K562 (cell line): Measurements from ENCODE around the gene INHA.

Experiments used
- FOXA3 ChIP-seq, 2 experiments: fragments of 450-650 bp in 1 of 2; sonication (generic) in 1 of 2; formaldehyde crosslinking; IDR thresholded peaks in 1 of 2; conservative IDR thresholded peaks in 1 of 2; 2 replicates each; pipeline versions ENCODE4 v1.4.0 to v1.8.0; 2020 to 2022; ENCODE audit warnings: mild to moderate bottlenecking in 2 of 2, missing genetic modification reagents in 1 of 2
- GABPB1 ChIP-seq: sonication (generic); formaldehyde crosslinking; IDR thresholded peaks from 2 replicates; pipeline ENCODE4 v1.8.0; 2022; ENCODE audit warnings: mild to moderate bottlenecking, missing genetic modification reagents
- KDM5B ChIP-seq: fragments of 200-600 bp; sonication (generic); IDR thresholded peaks from 2 replicates; pipeline ENCODE4 v1.6.1; 2012; ENCODE audit warnings: low read depth, mild to moderate bottlenecking, moderate library complexity, low read length, control low read depth, inconsistent platforms; ENCODE audit not compliant: insufficient replicate concordance
- RB1 ChIP-seq: fragments of 450-650 bp; IDR thresholded peaks from 2 replicates; pipeline ENCODE4 v1.6.1; 2017; ENCODE audit warnings: low read depth, mild to moderate bottlenecking
- RHOXF2B ChIP-seq: fragments of 250-450 bp; sonication (Bioruptor Pico); conservative IDR thresholded peaks from 2 replicates; pipeline ENCODE4 v1.5.1; 2021
- ZNF274 ChIP-seq: IDR thresholded peaks from 2 replicates; pipeline ENCODE4 v1.6.1; 2011; ENCODE audit warnings: low read depth, mild to moderate bottlenecking, low read length, moderate library complexity, borderline replicate concordance
- ZNF311 ChIP-seq: fragments of 250-450 bp; sonication (Bioruptor Pico); IDR thresholded peaks from 2 replicates; pipeline ENCODE4 v1.4.0; 2020; ENCODE audit warnings: mild to moderate bottlenecking, moderate library complexity
- ZSCAN29 ChIP-seq: fragments of 450-650 bp; IDR thresholded peaks from 2 replicates; pipeline ENCODE4 v1.6.1; 2017

DNA sequence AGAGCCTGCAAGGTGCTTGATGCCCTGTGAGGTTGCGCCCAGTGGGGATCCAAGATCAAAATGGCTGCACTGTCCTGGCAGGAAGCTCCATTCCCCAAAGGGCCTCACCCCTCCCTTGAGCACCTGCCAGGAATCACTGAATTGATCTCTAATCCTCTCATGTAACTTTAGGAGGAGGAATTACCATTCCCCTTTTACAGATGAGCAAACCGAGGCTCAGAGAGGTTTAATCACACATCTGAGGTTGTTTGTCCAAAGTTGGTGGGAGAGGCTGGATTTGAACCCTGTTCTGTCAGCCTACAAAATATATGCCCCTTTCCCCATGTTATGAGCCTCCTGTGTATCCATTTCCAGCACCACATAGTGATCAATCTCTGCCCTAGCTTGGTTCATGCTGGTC, 47.3 kb upstream of the INHA start:
- TF ChIP-seq GABPB1 (CRISPR knock-in tag), result no peak
- TF ChIP-seq ZNF274, result no peak
- TF ChIP-seq ZSCAN29, result no peak
- TF ChIP-seq RHOXF2B (CRISPR knock-in tag), result no peak
- TF ChIP-seq FOXA3 (CRISPR knock-in tag; conservative IDR thresholded peaks at IDR 0.05 in 1 of 2, IDR thresholded peaks at IDR 0.05 in 1 of 2), result no peak
- no peak for TF ChIP-seq KDM5B
- no peak for TF ChIP-seq ZNF311 (CRISPR knock-in tag)
- no peak for TF ChIP-seq RB1
